HG03135 (cell line): ENCODE data around the gene GFY.

Experiments
- ATAC-seq: cut with Tn5 transposase; IDR thresholded peaks from one replicate; pipeline ENCODE4 v1.9.1; 2021; ENCODE audit warnings: mild to moderate bottlenecking, moderate library complexity; ENCODE audit not compliant: unreplicated experiment

The GFY gene

GRCh38 chr19:49427855-49428546 lies 2.8 kb downstream of the GFY start:
- no peak for ATAC-seq

- no peak for ATAC-seq
Measured at GRCh38 chr19:49428547-49429451, 3.6 kb downstream of the GFY start.

- ATAC-seq: no peak
Measured at GRCh38 chr19:49430172-49430677, 5.0 kb downstream of the GFY start.

- ATAC-seq: no peak
Measured at GRCh38 chr19:49430678-49431329, 5.6 kb downstream of the GFY start.

GRCh38 chr19:49431330-49431749 lies 6.2 kb downstream of the GFY start:
- no peak for ATAC-seq

GRCh38 chr19:49432141-49433073 lies 7.2 kb downstream of the GFY start:
- ATAC-seq: no peak

- no peak for ATAC-seq
Measured at GRCh38 chr19:49433240-49433901, 8.2 kb downstream of the GFY start.

- ATAC-seq: no peak
Measured at GRCh38 chr19:49434907-49435583, 9.9 kb downstream of the GFY start.

GRCh38 chr19:49435670-49436069 lies 10.5 kb downstream of the GFY start:
- no peak for ATAC-seq

- no peak for ATAC-seq
Measured at GRCh38 chr19:49436381-49437017, 11.3 kb downstream of the GFY start.

- no peak for ATAC-seq
Measured at GRCh38 chr19:49437231-49437630, 12.0 kb downstream of the GFY start.

GRCh38 chr19:49438261-49438660 lies 13.1 kb downstream of the GFY start:
- no peak for ATAC-seq

GRCh38 chr19:49439836-49440235 lies 14.6 kb downstream of the GFY start:
- no peak for ATAC-seq

- no peak for ATAC-seq
Measured at GRCh38 chr19:49440439-49441209, 15.4 kb downstream of the GFY start.

GRCh38 chr19:49441210-49441959 lies 16.2 kb downstream of the GFY start, which contains the start of gene SLC17A7:
Gene SLC17A7 (minus strand): TSS chr19:49441527. CDS start chr19:49441379, 148 bp downstream.
- ATAC-seq: no peak

GRCh38 chr19:49441960-49442350 lies 16.8 kb downstream of the GFY start:
- no peak for ATAC-seq

- no peak for ATAC-seq
Measured at GRCh38 chr19:49442354-49442753, 17.2 kb downstream of the GFY start.
